VCaP (cell line): ENCODE measurements around the gene DDC.
A peak's percentile ranks its signal among the peaks of the same experiment; 100 is the strongest.

Experiments
- H3K27ac ChIP-seq: fragments of 450-650 bp; 2 replicates; pipeline ENCODE4 v1.5.1; 2017
- TF ChIP-seq, protein P1 (sequence below): fragments of 450-650 bp; conservative IDR thresholded peaks from 2 replicates; pipeline ENCODE4 v1.5.1; 2017; ENCODE audit warnings: mild to moderate bottlenecking, moderate library complexity

DDC gene

GRCh38 chr7:50454968-50455367 lies 110.2 kb downstream of the DDC start:
- TF ChIP-seq, protein P1, sequence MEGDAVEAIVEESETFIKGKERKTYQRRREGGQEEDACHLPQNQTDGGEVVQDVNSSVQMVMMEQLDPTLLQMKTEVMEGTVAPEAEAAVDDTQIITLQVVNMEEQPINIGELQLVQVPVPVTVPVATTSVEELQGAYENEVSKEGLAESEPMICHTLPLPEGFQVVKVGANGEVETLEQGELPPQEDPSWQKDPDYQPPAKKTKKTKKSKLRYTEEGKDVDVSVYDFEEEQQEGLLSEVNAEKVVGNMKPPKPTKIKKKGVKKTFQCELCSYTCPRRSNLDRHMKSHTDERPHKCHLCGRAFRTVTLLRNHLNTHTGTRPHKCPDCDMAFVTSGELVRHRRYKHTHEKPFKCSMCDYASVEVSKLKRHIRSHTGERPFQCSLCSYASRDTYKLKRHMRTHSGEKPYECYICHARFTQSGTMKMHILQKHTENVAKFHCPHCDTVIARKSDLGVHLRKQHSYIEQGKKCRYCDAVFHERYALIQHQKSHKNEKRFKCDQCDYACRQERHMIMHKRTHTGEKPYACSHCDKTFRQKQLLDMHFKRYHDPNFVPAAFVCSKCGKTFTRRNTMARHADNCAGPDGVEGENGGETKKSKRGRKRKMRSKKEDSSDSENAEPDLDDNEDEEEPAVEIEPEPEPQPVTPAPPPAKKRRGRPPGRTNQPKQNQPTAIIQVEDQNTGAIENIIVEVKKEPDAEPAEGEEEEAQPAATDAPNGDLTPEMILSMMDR, result no peak
- no peak overlapping the region for H3K27ac ChIP-seq

GRCh38 chr7:50450590-50451032 lies 114.6 kb downstream of the DDC start:
- H3K27ac ChIP-seq, result peak overlapping the region; percentile 90
- TF ChIP-seq, protein P1, result no peak

GRCh38 chr7:50449881-50450589 lies 115.2 kb downstream of the DDC start, which contains the start of gene FIGNL1:
FIGNL1 (minus strand) TSS chr7:50450350; CDS start chr7:50447287, 3,063 bp downstream.
- TF ChIP-seq, protein P1, result no peak
- H3K27ac ChIP-seq, result peak within 1 kb of the TSS; percentile 90

DNA sequence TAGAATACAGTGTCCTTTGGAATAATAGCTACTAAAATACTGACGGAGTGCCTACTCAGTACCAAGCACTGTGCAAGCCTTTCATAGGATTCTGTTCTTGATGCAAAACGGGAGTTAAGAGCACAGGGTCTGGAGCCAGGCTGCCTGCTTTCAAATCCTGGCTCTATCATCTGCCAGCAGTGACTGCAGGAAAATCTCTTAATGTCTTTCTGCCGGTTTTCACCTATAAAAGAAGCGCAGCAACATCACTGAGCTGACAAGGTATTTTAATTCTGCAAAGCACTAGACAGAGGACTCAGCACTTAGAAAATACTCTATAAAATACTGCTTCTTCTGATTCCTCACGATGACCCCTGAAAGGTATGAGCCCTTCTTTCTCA lies 115.7 kb downstream of the DDC start:
- H3K27ac ChIP-seq, result peak overlapping the region; percentile 90
- TF ChIP-seq, protein P1, result no peak

DNA sequence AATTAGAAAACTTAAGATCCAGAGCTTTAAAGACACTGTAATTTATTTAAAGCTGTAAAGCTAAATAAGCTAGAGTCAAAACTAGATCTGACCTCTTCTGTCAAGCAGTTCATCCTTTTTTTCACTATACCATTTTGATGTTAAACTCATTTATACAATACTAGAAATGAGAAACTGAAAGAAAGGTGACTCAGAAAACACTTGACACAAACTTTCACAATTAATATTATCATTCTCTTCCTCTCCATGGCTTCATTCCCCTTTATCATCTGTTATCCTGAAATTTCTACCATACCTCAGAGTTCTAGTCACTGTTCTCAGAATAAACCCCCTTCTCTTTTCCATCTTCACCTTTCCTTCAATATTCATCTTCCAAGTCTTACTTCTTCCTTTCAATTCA lies 116.4 kb downstream of the DDC start:
- H3K27ac ChIP-seq, result peak overlapping the region; percentile 90; the same call in 1 of the 2 replicates
- TF ChIP-seq, protein P1, result no peak

DNA sequence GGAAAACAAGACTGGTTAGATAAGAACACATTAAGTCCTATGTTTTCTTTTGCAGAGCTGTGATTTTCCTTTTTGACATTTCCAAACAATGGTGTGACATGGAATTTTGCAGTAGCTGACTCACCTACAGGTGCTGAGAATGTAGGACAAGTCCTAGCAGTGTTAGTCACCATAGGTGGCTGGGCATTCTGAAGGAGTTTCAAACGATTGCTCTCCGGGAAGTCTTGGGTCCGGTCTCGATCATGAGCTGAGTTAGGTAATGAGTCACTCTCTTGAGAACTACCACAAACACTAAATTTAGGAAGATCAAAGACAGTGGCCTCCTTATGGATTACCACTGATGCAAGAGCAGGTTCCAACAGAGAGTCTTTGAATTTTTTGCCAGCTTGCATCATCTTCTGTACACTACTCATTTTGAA lies 118.7 kb downstream of the DDC start:
- TF ChIP-seq, protein P1, result no peak

GRCh38 chr7:50436133-50436806 lies 128.9 kb downstream of the DDC start:
- TF ChIP-seq, protein P1, result no peak
- H3K27ac ChIP-seq, result no peak overlapping the region

More for the DNA sequence above, 118.7 kb downstream of the DDC start:
- H3K27ac ChIP-seq, result no peak overlapping the region
